NB4 (cell line): ENCODE results near the gene ZBTB7C.

Experiments used
- POLR2A ChIP-seq: IDR thresholded peaks from 2 replicates; pipeline ENCODE4 v1.6.1; 2011; ENCODE audit warnings: mild to moderate bottlenecking; ENCODE audit not compliant: insufficient read length; ENCODE audit errors: extremely low read depth
- TF ChIP-seq, protein P1 (sequence below): IDR thresholded peaks from one replicate; pipeline ENCODE4 v1.5.1; 2012; ENCODE audit warnings: low read depth, low read length
- TF ChIP-seq, protein P2 (sequence below): IDR thresholded peaks from 2 replicates; pipeline ENCODE4 v1.6.1; 2011; ENCODE audit warnings: low read depth, low read length

DNA sequence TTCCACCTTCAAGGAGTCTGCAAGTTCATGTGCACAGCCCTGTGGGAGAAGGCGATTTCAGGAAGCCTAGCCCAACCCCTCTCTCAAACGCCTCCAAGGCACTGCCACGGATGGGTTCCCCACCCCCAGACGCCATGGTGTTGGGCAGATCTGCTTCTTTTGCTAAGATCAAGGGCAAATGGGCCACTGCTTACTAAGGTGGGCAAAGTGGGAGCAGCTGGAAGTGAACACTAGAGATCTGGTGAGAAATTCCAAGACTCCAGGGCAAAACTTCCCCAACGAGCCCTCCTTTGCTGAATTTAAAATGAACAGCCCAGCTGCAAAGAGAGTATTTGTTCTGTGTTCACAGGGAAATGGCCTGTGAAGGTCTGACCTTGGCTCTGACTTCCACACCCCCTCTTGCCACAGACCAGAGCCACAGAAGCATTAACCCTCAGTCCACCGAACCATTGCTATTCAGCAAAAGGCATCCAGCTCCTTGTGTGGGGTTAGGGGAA lies 45.1 kb upstream of the ZBTB7C start:
- TF ChIP-seq, protein P1, sequence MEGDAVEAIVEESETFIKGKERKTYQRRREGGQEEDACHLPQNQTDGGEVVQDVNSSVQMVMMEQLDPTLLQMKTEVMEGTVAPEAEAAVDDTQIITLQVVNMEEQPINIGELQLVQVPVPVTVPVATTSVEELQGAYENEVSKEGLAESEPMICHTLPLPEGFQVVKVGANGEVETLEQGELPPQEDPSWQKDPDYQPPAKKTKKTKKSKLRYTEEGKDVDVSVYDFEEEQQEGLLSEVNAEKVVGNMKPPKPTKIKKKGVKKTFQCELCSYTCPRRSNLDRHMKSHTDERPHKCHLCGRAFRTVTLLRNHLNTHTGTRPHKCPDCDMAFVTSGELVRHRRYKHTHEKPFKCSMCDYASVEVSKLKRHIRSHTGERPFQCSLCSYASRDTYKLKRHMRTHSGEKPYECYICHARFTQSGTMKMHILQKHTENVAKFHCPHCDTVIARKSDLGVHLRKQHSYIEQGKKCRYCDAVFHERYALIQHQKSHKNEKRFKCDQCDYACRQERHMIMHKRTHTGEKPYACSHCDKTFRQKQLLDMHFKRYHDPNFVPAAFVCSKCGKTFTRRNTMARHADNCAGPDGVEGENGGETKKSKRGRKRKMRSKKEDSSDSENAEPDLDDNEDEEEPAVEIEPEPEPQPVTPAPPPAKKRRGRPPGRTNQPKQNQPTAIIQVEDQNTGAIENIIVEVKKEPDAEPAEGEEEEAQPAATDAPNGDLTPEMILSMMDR = no peak
- TF ChIP-seq, protein P2, sequence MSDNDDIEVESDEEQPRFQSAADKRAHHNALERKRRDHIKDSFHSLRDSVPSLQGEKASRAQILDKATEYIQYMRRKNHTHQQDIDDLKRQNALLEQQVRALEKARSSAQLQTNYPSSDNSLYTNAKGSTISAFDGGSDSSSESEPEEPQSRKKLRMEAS = no peak
- TF ChIP-seq POLR2A = no peak
